IMR-90 (cell line): ENCODE data around the gene ZCCHC24. TPM values are rescaled to one million over a fixed set of nuclear protein-coding genes. Genes with fewer than 3 reads are reported as not detected.

Source experiments
- ATAC-seq: fragments of 200-7000 bp; cut with Tn5 transposase; 2 replicates; pipeline ENCODE4 v1.9.1; 2020; ENCODE audit warnings: low read depth, mild to moderate bottlenecking, moderate library complexity
- BruUV-seq: library from RNA; stranded (reverse); fragments of 400-500 nt; replicated peaks from 2 replicates; lab custom pipeline; 2021; lab: Mats Ljungman, UMichigan
- CTCF ChIA-PET: fragments of 300-600 bp; formaldehyde crosslinking; extraction: SDS; loops from one replicate; lab custom pipeline; 2021; ENCODE audit warnings: antibody characterized with exemption; lab: Yijun Ruan, JAX
- POLR2A ChIA-PET: fragments of 300-600 bp; sonication (Branson Sonifier 250); formaldehyde crosslinking; loops from one replicate; lab custom pipeline; 2022; ENCODE audit warnings: antibody characterized with exemption; ENCODE audit not compliant: unreplicated experiment; lab: Charles Lee
- DNase-seq: peaks from one replicate; pipeline ENCODE4 v3.0.0; 2013
- H2AFZ ChIP-seq: replicated peaks from 2 replicates; pipeline ENCODE3; 2013; ENCODE audit warnings: low read length, mild to moderate bottlenecking; ENCODE audit not compliant: poor library complexity
- H2AK5ac ChIP-seq: 2 replicates; pipeline ENCODE4 v1.6.1; 2013; ENCODE audit warnings: low read depth, low read length, inconsistent platforms
- H2AK9ac ChIP-seq: replicated peaks from 2 replicates; pipeline ENCODE3; 2013; ENCODE audit warnings: mild to moderate bottlenecking, low read depth, low read length, moderate library complexity; ENCODE audit not compliant: poor library complexity
- H2BK120ac ChIP-seq: 2 replicates; pipeline ENCODE4 v1.6.1; 2013; ENCODE audit warnings: low read depth, low read length, inconsistent platforms
- H2BK15ac ChIP-seq: 3 replicates; pipeline ENCODE4 v1.6.1; 2013; ENCODE audit warnings: low read depth, low read length, inconsistent platforms
- H2BK20ac ChIP-seq: 2 replicates; pipeline ENCODE4 v1.6.1; 2013; ENCODE audit warnings: low read depth, mild to moderate bottlenecking, inconsistent platforms, low read length, moderate library complexity
- H2BK5ac ChIP-seq: 2 replicates; pipeline ENCODE4 v1.6.1; 2013; ENCODE audit warnings: mild to moderate bottlenecking, low read depth, low read length, inconsistent platforms; ENCODE audit not compliant: poor library complexity, severe bottlenecking
- H3K14ac ChIP-seq: replicated peaks from 2 replicates; pipeline ENCODE4 v1.6.1; 2013; ENCODE audit warnings: low read depth, low read length, inconsistent platforms
- H3K18ac ChIP-seq: 2 replicates; pipeline ENCODE4 v1.6.1; 2013; ENCODE audit warnings: low read depth, low read length, control low read depth
- H3K23ac ChIP-seq: 2 replicates; pipeline ENCODE4 v1.6.1; 2013; ENCODE audit warnings: low read depth, low read length, inconsistent platforms
- H3K27ac ChIP-seq: 2 replicates; pipeline ENCODE4 v1.5.1; 2013; ENCODE audit warnings: mild to moderate bottlenecking, control low read depth, low read length; ENCODE audit not compliant: insufficient read depth
- H3K27me3 ChIP-seq: 2 replicates; pipeline ENCODE4 v1.6.1; 2013; ENCODE audit warnings: low read length; ENCODE audit not compliant: control insufficient read depth, insufficient read depth
- H3K36me3 ChIP-seq: 2 replicates; pipeline ENCODE4 v1.6.1; 2013; ENCODE audit warnings: low read length, mixed read lengths; ENCODE audit not compliant: control insufficient read depth, insufficient read depth
- H3K4ac ChIP-seq: 2 replicates; pipeline ENCODE4 v1.6.1; 2013; ENCODE audit warnings: low read depth, low read length, inconsistent platforms
- H3K4me1 ChIP-seq: 2 replicates; pipeline ENCODE4 v1.6.1; 2013; ENCODE audit warnings: low read length, mixed read lengths; ENCODE audit not compliant: control insufficient read depth, insufficient read depth
- H3K4me2 ChIP-seq: 2 replicates; pipeline ENCODE4 v1.6.1; 2013; ENCODE audit warnings: low read depth, mild to moderate bottlenecking, control low read depth, low read length, moderate library complexity
- H3K4me3 ChIP-seq: 2 replicates; pipeline ENCODE4 v1.5.1; 2013; ENCODE audit warnings: low read depth, mild to moderate bottlenecking, control low read depth, low read length, moderate library complexity; ENCODE audit not compliant: insufficient read depth
- H3K56ac ChIP-seq: 2 replicates; pipeline ENCODE4 v1.6.1; 2013; ENCODE audit warnings: low read length, inconsistent platforms; ENCODE audit not compliant: insufficient read depth; ENCODE audit errors: extremely low read depth
- H3K79me1 ChIP-seq, 2 experiments: 2 replicates each; pipeline ENCODE4 v1.6.1; 2013; ENCODE audit warnings: low read length in 2 of 2, inconsistent platforms in 1 of 2, low read depth in 1 of 2
- H3K9ac ChIP-seq: 2 replicates; pipeline ENCODE4 v1.6.1; 2013; ENCODE audit warnings: low read depth, low read length, control low read depth
- H3K9me1 ChIP-seq: 2 replicates; pipeline ENCODE4 v1.6.1; 2013; ENCODE audit warnings: low read length, inconsistent platforms; ENCODE audit not compliant: insufficient read depth
- H3K9me3 ChIP-seq: 2 replicates; pipeline ENCODE4 v1.6.1; 2013; ENCODE audit warnings: low read length; ENCODE audit not compliant: control insufficient read depth, insufficient read depth
- H4K20me1 ChIP-seq: 2 replicates; pipeline ENCODE4 v1.6.1; 2013; ENCODE audit warnings: low read length, inconsistent platforms; ENCODE audit not compliant: insufficient read depth
- H4K5ac ChIP-seq: 2 replicates; pipeline ENCODE4 v1.6.1; 2013; ENCODE audit warnings: mild to moderate bottlenecking, low read depth, low read length, control low read depth
- H4K8ac ChIP-seq, 2 experiments: 2 replicates each; pipeline ENCODE4 v1.6.1; 2013; ENCODE audit warnings: low read depth in 2 of 2, low read length in 2 of 2, control low read depth in 1 of 2, inconsistent platforms in 1 of 2
- H4K91ac ChIP-seq: 2 replicates; pipeline ENCODE4 v1.6.1; 2013; ENCODE audit warnings: low read depth, low read length, inconsistent platforms; ENCODE audit not compliant: insufficient read depth
- BHLHE40 ChIP-seq: fragments of 150-350 bp; IDR thresholded peaks from 2 replicates; pipeline ENCODE4 v1.6.1; 2016; ENCODE audit warnings: mild to moderate bottlenecking, low read depth, low read length
- CEBPB ChIP-seq: IDR thresholded peaks from 2 replicates; pipeline ENCODE4 v1.6.1; 2012; ENCODE audit warnings: low read depth, low read length, improper control_type of control experiment
- CHD1 ChIP-seq: IDR thresholded peaks from 2 replicates; pipeline ENCODE4 v1.6.1; 2012; ENCODE audit warnings: low read depth, low read length, improper control_type of control experiment
- ELK1 ChIP-seq: fragments of 150-350 bp; IDR thresholded peaks from 2 replicates; pipeline ENCODE4 v1.6.1; 2016; ENCODE audit warnings: low read depth, mild to moderate bottlenecking, low read length, moderate library complexity, borderline replicate concordance
- MAFK ChIP-seq: IDR thresholded peaks from 2 replicates; pipeline ENCODE4 v1.6.1; 2012; ENCODE audit warnings: low read depth, low read length, improper control_type of control experiment
- MAZ ChIP-seq: IDR thresholded peaks from 2 replicates; pipeline ENCODE4 v1.6.1; 2012; ENCODE audit warnings: low read depth, mild to moderate bottlenecking, low read length, improper control_type of control experiment, moderate library complexity, borderline replicate concordance
- MXI1 ChIP-seq: IDR thresholded peaks from 2 replicates; pipeline ENCODE4 v1.6.1; 2012; ENCODE audit warnings: low read depth, mild to moderate bottlenecking, low read length, moderate library complexity, borderline replicate concordance
- NFE2L2 ChIP-seq: fragments of 150-350 bp; IDR thresholded peaks from 2 replicates; pipeline ENCODE4 v1.6.1; 2016; ENCODE audit warnings: low read depth, mild to moderate bottlenecking, low read length
- POLR2A ChIP-seq: IDR thresholded peaks from 2 replicates; pipeline ENCODE4 v1.6.1; 2012; ENCODE audit warnings: mild to moderate bottlenecking, low read depth, low read length
- RCOR1 ChIP-seq: IDR thresholded peaks from 2 replicates; pipeline ENCODE4 v1.6.1; 2012; ENCODE audit warnings: mild to moderate bottlenecking, low read length, improper control_type of control experiment; ENCODE audit not compliant: insufficient replicate concordance
- SMC3 ChIP-seq: fragments of 150-350 bp; IDR thresholded peaks from 2 replicates; pipeline ENCODE4 v1.6.1; 2016; ENCODE audit warnings: low read depth, mild to moderate bottlenecking, antibody characterized with exemption, low read length, moderate library complexity
- USF2 ChIP-seq: fragments of 150-350 bp; IDR thresholded peaks from 2 replicates; pipeline ENCODE4 v1.6.1; 2017; ENCODE audit warnings: mild to moderate bottlenecking, antibody characterized with exemption, low read length, low read depth
- WGBS, 2 experiments: methylation state at CpG; one replicate each; pipeline versions ENCODE4 v1.1.5 to v1.1.7; 2013; ENCODE audit warnings: missing lambda C conversion rate in 2 of 2; ENCODE audit not compliant: insufficient read length in 1 of 2; ENCODE audit errors: extremely low coverage in 2 of 2; 5-methylcytosine and 5-hydroxymethylcytosine counted together
- dilution Hi-C: fragments of 300-500 bp; cut with HindIII; formaldehyde crosslinking; loops from one replicate; pipeline ENCODE4 v1.14.3; 2018; ENCODE audit warnings: low sequenced_read_pairs; ENCODE audit not compliant: unreplicated experiment
- in situ Hi-C: fragments of 300-500 bp; cut with MboI; formaldehyde crosslinking; loops from 3 replicates; pipeline ENCODE4 v1.14.3; 2019; ENCODE audit warnings: low sequenced_read_pairs, inconsistent platforms, mixed read lengths
- intact Hi-C: fragments of 100-400 bp; cut with micrococcal nuclease; formaldehyde crosslinking; loops from 2 replicates; pipeline ENCODE4 v1.10.0; 2022
- polyA plus RNA-seq, 3 experiments: library from polyadenylated mRNA; depleted of rRNA; stranded (reverse); fragments of >200 nt; gene quantifications; 2 replicates each; pipeline ENCODE4 v1.2.3, GENCODE V29; 2012; ENCODE audit warnings: low replicate concordance in 1 of 3
- total RNA-seq: library from RNA; depleted of rRNA; stranded (reverse); fragments of >200 nt; gene quantifications from 2 replicates; pipeline ENCODE4 v1.2.3, GENCODE V29; 2012

The ZCCHC24 gene
- total and polyA plus RNA-seq, 2 of the 4 experiments (the other 2 are of a cell fraction) = 15.1 to 25.9 TPM

- ChIA-PET CTCF (no interaction called here), POLR2A (no interaction called here)
- intact Hi-C loops = no loop called here
- Histone ChIP-seq H3K27ac (peak overlapping the region; percentile 70), H3K4ac (peak overlapping the region; percentile 79), H4K91ac (peak overlapping the region; percentile 84), H3K27me3 (no peaks in the 10 kb centered on the region), H4K8ac (peak overlapping the region; percentile 86 to 87), H2BK120ac (no peak overlapping the region), H3K79me1 (peaks cover 25 to 42% of the 10 kb centered on the region in 2 experiments), H3K9ac (peak overlapping the region; percentile 90), H3K56ac (peak overlapping the region; percentile 44), H4K5ac (peak overlapping the region; percentile 75), H3K36me3 (peaks cover 37% of the 10 kb centered on the region), H3K9me1 (peaks cover 18% of the 10 kb centered on the region), H2AFZ (peak overlapping the region; percentile 86), H2BK20ac (no peak overlapping the region), H3K9me3 (no peaks in the 10 kb centered on the region), H4K20me1 (peaks cover 39% of the 10 kb centered on the region), H2BK15ac (0 out of 3 replicates have a peak overlapping the region, but pooled peaks have one; percentile 0), H2BK5ac (peak overlapping the region; percentile 59), H3K14ac (peak overlapping the region; percentile 94), H3K4me1 (peaks cover 15% of the 10 kb centered on the region), H3K4me3 (peak overlapping the region; percentile 90), H2AK5ac (peak overlapping the region; percentile 82), H3K4me2 (peak overlapping the region; percentile 97), H3K18ac (peak overlapping the region; percentile 66; the same call in 1 of the 2 replicates), H2AK9ac (peak overlapping the region; percentile 95), H3K23ac (peak overlapping the region; percentile 89)
- ATAC-seq (peak; percentile 50), DNase-seq (peak; percentile 69)
- WGBS, 2 experiments = 0% methylated on average over 8 of the region's 34 CpGs; no CpG with 5 or more reads in 1 of the 2 experiments
- no peak for TF ChIP-seq ELK1
- TF ChIP-seq SMC3 = no peak
- no peak; the same call in 1 of the 2 replicates for TF ChIP-seq CHD1
- TF ChIP-seq USF2 = peak; percentile 67
- TF ChIP-seq MXI1 = peak; percentile 88
- TF ChIP-seq RCOR1 = no peak
- no peak for TF ChIP-seq NFE2L2
- TF ChIP-seq CEBPB = peak; percentile 94
- TF ChIP-seq BHLHE40 = peak; percentile 55; the same call in 1 of the 2 replicates
- no peak for TF ChIP-seq POLR2A
- TF ChIP-seq MAZ = peak; percentile 89
- no peak for TF ChIP-seq MAFK
- in situ Hi-C loops = no loop called here
- BruUV-seq = no TSS peak
- dilution Hi-C loops = no loop called here
These were observed 97.4 kb downstream of the ZCCHC24 start for GRCh38 chr10:79347894-79348639.
